GM11168 (cell line): Measurements from ENCODE around the gene ZNF280C.
"Not testable (repeated sequence)": the region's sequence is repeated elsewhere in the genome, so short reads cannot be mapped to it uniquely, and the experiment has no call there.

ENCODE experiments used
- in situ Hi-C: fragments of 300-500 bp; cut with MboI; formaldehyde crosslinking; loops from one replicate; pipeline ENCODE4 v1.12.0; 2022; ENCODE audit warnings: low sequenced_read_pairs; ENCODE audit not compliant: unreplicated experiment

Gene ZNF280C

GRCh38 chrX:130261296-130261893 is 7.3 kb downstream of the ZNF280C start:
- in situ Hi-C loops: no loop called here

DNA sequence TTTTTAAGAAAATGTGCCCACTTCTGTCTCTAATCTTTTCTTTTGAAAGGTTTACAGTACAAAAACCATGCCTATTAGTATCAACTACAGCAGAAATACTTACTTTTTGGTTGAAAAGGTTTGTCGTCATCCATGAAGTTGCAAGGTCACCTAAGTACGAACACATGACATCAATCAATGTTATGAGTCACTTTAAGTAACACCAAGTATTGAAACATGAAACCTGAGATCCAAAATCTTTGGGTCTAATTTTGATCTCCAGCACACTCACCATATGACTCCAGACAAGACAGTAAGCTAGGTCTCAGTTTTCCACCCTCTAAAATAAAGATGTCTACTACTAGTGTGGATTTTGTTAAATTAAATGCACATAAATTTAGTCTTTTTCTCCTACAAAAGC is 8.4 kb downstream of the ZNF280C start:
- in situ Hi-C loops: no loop called here

DNA sequence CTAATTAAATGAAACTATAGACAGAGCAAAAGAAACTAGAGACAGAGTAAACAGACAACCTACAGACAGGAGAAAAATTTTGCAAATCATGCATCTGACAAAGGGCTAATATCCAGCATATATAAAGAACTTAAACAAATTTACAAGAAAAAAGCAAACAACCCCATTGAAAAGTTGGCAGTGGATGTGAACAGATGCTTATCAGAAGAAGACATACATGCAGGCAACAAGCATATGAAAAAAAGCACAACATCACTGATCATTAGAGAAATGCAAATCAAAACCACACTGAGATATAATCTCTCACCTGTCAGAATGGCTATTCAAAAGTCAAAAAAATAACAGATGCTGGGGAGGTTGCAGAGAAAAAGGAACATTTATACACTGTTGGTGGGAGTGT is 14.8 kb downstream of the ZNF280C start:
- in situ Hi-C loops: no loop called here

DNA sequence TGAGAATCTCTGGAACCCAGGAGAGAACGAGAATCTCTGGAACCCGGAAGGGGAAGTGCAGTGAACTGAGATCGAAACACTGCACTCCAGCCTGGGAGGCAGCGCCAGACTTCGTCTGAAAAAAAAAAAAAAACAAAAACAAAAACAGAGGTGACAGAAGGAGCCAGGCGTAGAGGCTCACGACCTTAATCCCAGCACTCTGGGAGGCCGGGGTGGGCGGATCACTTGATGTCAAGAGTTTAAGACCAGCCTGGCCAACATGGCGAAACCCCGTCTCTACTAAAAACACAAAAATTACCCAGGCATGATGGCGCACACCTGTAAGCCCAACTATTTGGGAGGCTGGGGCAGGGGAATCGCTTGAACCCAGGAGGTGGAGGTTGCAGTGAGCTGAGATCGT is 17.0 kb downstream of the ZNF280C start:
- in situ Hi-C loops: no loop called here

DNA sequence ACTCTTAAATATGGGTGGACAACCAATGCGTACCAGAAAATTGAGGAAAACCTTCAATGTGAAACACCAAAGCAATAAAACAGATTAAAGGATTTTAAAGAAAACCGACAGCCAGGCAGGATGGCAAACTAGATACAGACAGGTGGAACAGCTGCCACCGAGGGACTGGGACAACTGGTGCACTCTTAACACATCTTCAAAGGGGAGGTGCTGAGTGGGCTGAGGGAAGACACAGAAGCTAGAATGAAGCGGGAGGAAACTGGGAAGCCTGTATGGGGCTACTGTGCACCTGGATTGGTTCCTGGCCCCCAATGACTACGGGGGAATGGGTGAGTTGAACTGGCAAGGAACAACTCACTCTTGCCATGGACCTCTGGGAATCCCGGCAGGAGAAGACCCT is 20.7 kb downstream of the ZNF280C start:
- in situ Hi-C loops: no loop called here

DNA sequence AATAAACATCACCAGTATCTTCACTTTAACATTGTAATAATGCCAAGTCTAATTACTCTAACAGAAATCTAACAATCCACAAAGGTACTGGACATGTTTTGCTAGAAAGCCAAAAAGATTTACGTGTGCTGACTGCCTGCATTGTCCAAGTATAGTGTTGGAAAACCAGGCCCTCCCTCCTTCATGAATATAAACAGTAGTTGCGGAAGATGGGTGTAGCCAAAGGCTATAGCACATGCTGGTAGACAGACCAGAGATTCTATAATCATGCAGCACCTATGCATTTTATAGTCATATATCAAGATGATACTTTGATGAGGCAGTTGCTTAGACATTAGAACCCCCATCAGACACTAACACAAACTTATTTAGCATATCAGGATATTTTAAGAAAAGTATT is 22.6 kb downstream of the ZNF280C start:
- in situ Hi-C loops: no loop called here

DNA sequence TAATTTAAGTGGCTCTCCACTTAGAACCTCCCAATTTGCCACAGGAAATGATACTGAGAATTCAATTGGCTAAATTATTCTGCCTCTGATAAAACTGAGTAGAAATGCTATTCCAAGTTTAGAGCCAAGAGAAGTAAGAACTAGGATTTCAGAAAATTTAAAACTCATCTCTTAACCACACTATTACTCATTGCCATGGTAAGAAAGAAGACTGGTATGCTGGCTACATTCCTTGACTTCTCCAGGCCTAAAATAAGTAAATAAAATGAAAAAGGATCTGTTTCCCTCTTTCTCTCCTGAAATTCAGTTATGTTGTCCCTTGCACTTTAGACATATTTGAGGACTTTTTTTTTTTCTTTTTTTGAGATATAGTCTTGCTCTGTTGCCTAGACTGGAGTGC is 23.3 kb downstream of the ZNF280C start:
- in situ Hi-C loops: no loop called here

- in situ Hi-C loops: not testable (repeated sequence)
These were observed 37.5 kb downstream of the ZNF280C start for GRCh38 chrX:130231184-130231583.

- in situ Hi-C loops: no loop called here
These were observed 39.8 kb downstream of the ZNF280C start for GRCh38 chrX:130228871-130229270.

DNA sequence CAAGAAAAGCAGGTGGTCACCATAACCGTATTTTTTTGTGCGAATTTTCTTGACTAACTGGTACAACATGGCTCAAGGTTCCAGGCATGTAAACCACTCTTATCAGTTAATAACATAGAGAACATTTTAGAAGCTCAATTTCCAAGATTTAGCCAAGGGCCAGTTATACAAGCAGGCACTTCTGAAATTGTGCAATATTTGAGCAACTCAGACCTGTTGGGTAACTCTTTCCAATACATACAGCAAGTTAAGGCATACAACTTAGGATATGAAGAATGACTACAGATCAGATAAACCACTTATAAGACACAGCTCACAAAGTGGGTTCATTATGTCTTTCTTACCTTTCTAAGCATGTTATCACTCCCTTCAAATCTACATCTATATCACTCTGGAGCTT is 43.9 kb downstream of the ZNF280C start:
- in situ Hi-C loops: no loop called here

GRCh38 chrX:130216320-130216719 is 52.4 kb downstream of the ZNF280C start:
- in situ Hi-C loops: no loop called here

- in situ Hi-C loops: no loop called here
These were observed 55.3 kb downstream of the ZNF280C start for GRCh38 chrX:130213376-130213775.

DNA sequence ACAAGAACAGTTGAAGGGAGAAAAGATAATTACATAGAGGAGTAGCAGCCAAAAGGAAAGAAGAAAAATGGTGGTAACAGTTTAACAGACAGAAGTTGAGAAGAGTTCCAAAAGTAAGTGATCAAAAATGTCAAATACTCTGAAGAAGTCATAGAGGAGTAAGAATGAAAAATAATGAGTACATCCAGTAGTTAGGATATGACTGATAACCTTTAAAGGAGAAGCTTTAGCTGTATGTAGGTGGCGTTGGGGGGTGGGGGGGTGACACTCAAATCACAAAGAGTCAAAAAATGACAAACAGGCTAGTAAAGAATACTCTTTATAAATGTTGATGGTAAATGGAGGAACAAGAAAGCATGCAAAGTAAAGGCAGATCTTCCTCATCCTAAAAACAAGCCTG is 56.3 kb downstream of the ZNF280C start:
- in situ Hi-C loops: no loop called here

GRCh38 chrX:130211415-130212186 is 57.1 kb downstream of the ZNF280C start:
- in situ Hi-C loops: no loop called here

DNA sequence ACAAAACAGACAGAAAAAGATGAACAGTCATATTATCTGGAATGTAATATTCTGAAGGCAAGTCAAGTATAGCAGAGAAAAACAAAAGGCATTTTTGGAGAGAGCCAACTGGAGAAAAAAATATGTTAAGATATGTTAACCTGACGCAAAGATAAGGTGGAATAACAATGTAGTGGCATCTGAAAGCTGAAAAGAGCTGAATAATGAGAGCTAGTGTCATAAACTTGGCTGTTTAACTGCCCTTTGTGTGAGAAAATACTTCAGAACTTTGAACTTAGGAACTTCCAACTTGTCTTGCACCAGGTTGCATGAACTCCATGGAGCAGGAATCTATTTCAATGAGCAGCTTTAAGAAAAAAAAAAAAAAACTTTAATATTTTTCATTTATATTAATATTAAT is 64.1 kb downstream of the ZNF280C start:
- in situ Hi-C loops: no loop called here

DNA sequence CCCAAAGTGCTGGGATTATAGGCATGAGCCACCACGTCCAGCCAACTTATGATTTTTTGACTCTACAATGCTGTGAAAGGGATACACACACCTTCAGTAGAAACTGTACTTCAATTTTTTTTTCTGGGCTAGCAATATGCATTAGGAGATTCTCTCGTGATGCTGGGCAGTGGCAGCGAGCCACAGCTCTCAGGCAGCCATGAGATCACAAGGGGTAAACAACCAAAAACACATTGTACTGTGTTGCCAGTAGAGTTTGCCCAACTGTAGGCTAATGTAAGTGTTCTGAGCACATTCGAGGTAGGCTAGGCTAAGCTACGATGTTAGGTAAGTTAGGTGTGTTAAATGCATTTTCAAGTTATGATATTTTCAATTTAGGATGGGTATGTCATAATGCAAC is 71.2 kb downstream of the ZNF280C start:
- in situ Hi-C loops: loop anchor here (10.0 kb wide), 1 partner anchor 123 kb away; no protein-coding TSS in a partner anchor

DNA sequence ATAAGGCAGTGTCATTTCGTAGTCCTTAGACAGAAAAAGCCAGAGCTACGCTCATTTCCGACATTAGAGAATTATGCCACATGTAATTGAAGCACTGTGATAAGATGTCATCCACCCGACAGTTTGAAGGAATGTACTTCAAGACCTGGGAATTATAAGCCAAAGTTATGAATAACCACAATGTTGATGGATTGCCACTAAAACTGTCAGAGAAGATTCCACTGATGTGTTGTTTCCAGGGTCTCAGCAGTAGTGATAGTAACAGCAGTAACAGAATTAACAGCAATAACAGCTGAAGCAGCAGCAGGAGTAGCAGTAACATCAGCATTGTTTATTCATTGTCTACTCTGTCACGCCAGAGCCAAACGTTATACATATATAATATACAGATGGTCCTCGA is 72.2 kb downstream of the ZNF280C start:
- in situ Hi-C loops: loop anchor here (10.0 kb wide), 1 partner anchor 122 kb away; no protein-coding TSS in a partner anchor

- in situ Hi-C loops: loop anchor here (10.0 kb wide), 1 partner anchor 116 kb away; no protein-coding TSS in a partner anchor
These were observed 77.9 kb downstream of the ZNF280C start for GRCh38 chrX:130190801-130191200.

DNA sequence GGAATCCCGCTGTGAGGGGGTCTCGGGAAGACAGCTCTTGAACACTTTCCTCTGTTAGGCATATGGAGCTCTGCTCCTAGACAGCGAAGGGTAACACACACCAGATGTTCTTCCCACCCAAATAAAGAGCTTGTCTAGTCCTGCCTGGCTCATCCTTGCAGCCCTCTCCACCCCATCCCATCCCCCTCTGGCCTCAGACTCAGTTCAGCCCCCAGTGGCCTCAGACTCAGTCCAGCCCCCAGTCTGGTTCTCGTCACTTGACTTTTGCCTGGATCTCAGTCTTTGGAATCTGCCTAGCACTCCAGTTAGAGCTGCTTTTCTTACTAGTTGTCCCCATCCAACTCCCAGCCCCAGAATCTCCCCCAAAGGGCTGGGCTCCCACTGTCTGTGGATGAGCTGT is 82.0 kb downstream of the ZNF280C start:
- in situ Hi-C loops: no loop called here

- in situ Hi-C loops: no loop called here
These were observed 83.8 kb downstream of the ZNF280C start for GRCh38 chrX:130184857-130185256.

GRCh38 chrX:130184168-130184567 is 84.5 kb downstream of the ZNF280C start:
- in situ Hi-C loops: no loop called here
